Naive B cell (primary cell): ENCODE measurements around the gene RASL12. TPM values are rescaled to one million over a fixed set of nuclear protein-coding genes. Genes with fewer than 3 reads are reported as not detected.
"Not testable (repeated sequence)": the region's sequence is repeated elsewhere in the genome, so short reads cannot be mapped to it uniquely, and the experiment has no call there.

Experiments
- ATAC-seq, 2 donors: fragments of 150-1000 bp; cut with Tn5 transposase; 2 replicates each; pipeline ENCODE4 v1.10.0; 2021; ENCODE audit warnings: low read depth in 2 of 2, mild to moderate bottlenecking in 2 of 2, moderate library complexity in 2 of 2
- DNase-seq: peaks from one replicate; pipeline ENCODE4 v3.0.0; 2022
- H3K27ac Mint-ChIP-seq, 6 donors: one replicate each; pipeline ENCODE4 v1.8.0; 2020 to 2022; ENCODE audit warnings: mild to moderate bottlenecking in 6 of 6, mixed read lengths in 6 of 6, moderate library complexity in 5 of 6, inconsistent platforms in 2 of 6
- H3K27me3 Mint-ChIP-seq, 3 donors: one replicate each; pipeline ENCODE4 v1.8.0; 2021 to 2022; ENCODE audit warnings: mixed read lengths in 3 of 3, mild to moderate bottlenecking in 1 of 3
- H3K36me3 Mint-ChIP-seq, 2 donors: one replicate each; pipeline ENCODE4 v1.8.0; 2020 to 2022; ENCODE audit warnings: mixed read lengths in 2 of 2, inconsistent platforms in 1 of 2, mild to moderate bottlenecking in 1 of 2
- H3K4me1 Mint-ChIP-seq, 3 donors: one replicate each; pipeline ENCODE4 v1.8.0; 2020 to 2022; ENCODE audit warnings: mixed read lengths in 3 of 3, inconsistent platforms in 1 of 3, mild to moderate bottlenecking in 1 of 3, moderate library complexity in 1 of 3
- H3K4me3 Mint-ChIP-seq, 8 donors: one replicate each; pipeline ENCODE4 v1.8.0; 2020 to 2022; ENCODE audit warnings: mild to moderate bottlenecking in 8 of 8, mixed read lengths in 8 of 8, moderate library complexity in 8 of 8, inconsistent platforms in 2 of 8
- H3K9me3 Mint-ChIP-seq, 7 donors: one replicate each; pipeline ENCODE4 v1.8.0; 2020 to 2022; ENCODE audit warnings: mixed read lengths in 7 of 7, mild to moderate bottlenecking in 5 of 7, inconsistent platforms in 2 of 7, moderate library complexity in 1 of 7
- polyA plus RNA-seq, 6 donors: library from polyadenylated mRNA; unstranded; fragments of 300-500 nt; fragmentation: Illumina TruSeq; gene quantifications; one replicate each; pipeline ENCODE4 v1.2.3, GENCODE V29; 2021; ENCODE audit warnings: low read depth in 6 of 6

The RASL12 gene
- polyA plus RNA-seq, 6 donors from 2014 or later: not detected

GRCh38 chr15:65076486-65077290 is 8.9 kb upstream of the RASL12 start, which contains the start of gene KBTBD13:
TSS of gene KBTBD13 (plus strand) at chr15:65076746. CDS start at chr15:65076816, 70 bp downstream.
- no peaks in the 10 kb centered on the region for H3K36me3 Mint-ChIP-seq
- no peaks in the 10 kb centered on the region for H3K9me3 Mint-ChIP-seq
- H3K27me3 Mint-ChIP-seq: peaks cover 29 to 38% (median 36%) of the 10 kb centered on the region in 3 donors
- H3K4me1 Mint-ChIP-seq: peaks cover 9 to 11% (median 10%) of the 10 kb centered on the region in 3 donors
- no peak for DNase-seq
- no peak within 1 kb of the TSS for H3K27ac Mint-ChIP-seq
- ATAC-seq: no peak
- peak within 1 kb of the TSS in 2 of 8 donors; percentile 80 to 83 for H3K4me3 Mint-ChIP-seq

GRCh38 chr15:65075607-65076395 is 8.0 kb upstream of the RASL12 start:
- H3K27me3 Mint-ChIP-seq: peaks cover 22 to 29% (median 28%) of the 10 kb centered on the region in 3 donors
- not testable (repeated sequence) for H3K27ac Mint-ChIP-seq, H3K9me3 Mint-ChIP-seq, DNase-seq, H3K4me3 Mint-ChIP-seq, ATAC-seq, H3K36me3 Mint-ChIP-seq
- H3K4me1 Mint-ChIP-seq: peaks cover 9 to 11% (median 10%) of the 10 kb centered on the region in 3 donors

- ATAC-seq, DNase-seq, H3K9me3 Mint-ChIP-seq, H3K27ac Mint-ChIP-seq, H3K4me3 Mint-ChIP-seq, H3K36me3 Mint-ChIP-seq: not testable (repeated sequence)
- peaks cover 19 to 29% (median 28%) of the 10 kb centered on the region in 3 donors for H3K27me3 Mint-ChIP-seq
- H3K4me1 Mint-ChIP-seq: peaks cover 9 to 11% (median 10%) of the 10 kb centered on the region in 3 donors
Observed at GRCh38 chr15:65074946-65075345, 7.2 kb upstream of the RASL12 start.

- no peak for ATAC-seq
- Mint-ChIP-seq H3K27me3 (peaks cover 13 to 24% (median 20%) of the 10 kb centered on the region in 3 donors), H3K36me3 (no peaks in the 10 kb centered on the region), H3K27ac (no peak overlapping the region), H3K4me1 (peaks cover 1 to 9% (median 8%) of the 10 kb centered on the region in 3 donors), H3K4me3 (no peak overlapping the region), H3K9me3 (no peaks in the 10 kb centered on the region)
- DNase-seq: no peak
Observed at GRCh38 chr15:65072617-65073016, 4.8 kb upstream of the RASL12 start.

GRCh38 chr15:65072027-65072426 is 4.2 kb upstream of the RASL12 start:
- DNase-seq (no peak), ATAC-seq (no peak)
- Mint-ChIP-seq H3K9me3 (no peaks in the 10 kb centered on the region), H3K4me1 (peaks cover 0 to 13% (median 12%) of the 10 kb centered on the region in 3 donors), H3K36me3 (no peaks in the 10 kb centered on the region), H3K27ac (no peak overlapping the region), H3K4me3 (no peak overlapping the region), H3K27me3 (peaks cover 17 to 28% (median 24%) of the 10 kb centered on the region in 3 donors)

GRCh38 chr15:65071381-65071811 is 3.6 kb upstream of the RASL12 start:
- peaks cover 0 to 13% (median 13%) of the 10 kb centered on the region in 3 donors for H3K4me1 Mint-ChIP-seq
- ATAC-seq (no peak), DNase-seq (no peak)
- no peak overlapping the region for H3K4me3 Mint-ChIP-seq
- no peak overlapping the region for H3K27ac Mint-ChIP-seq
- no peaks in the 10 kb centered on the region for H3K9me3 Mint-ChIP-seq
- peaks cover 15 to 27% (median 25%) of the 10 kb centered on the region in 3 donors for H3K27me3 Mint-ChIP-seq
- no peaks in the 10 kb centered on the region for H3K36me3 Mint-ChIP-seq

- Mint-ChIP-seq H3K9me3 (no peaks in the 10 kb centered on the region), H3K27me3 (peaks cover 22 to 35% (median 34%) of the 10 kb centered on the region in 3 donors), H3K4me3 (no peak overlapping the region), H3K4me1 (peaks cover 0 to 10% (median 10%) of the 10 kb centered on the region in 3 donors), H3K36me3 (no peaks in the 10 kb centered on the region), H3K27ac (no peak overlapping the region)
- DNase-seq: no peak
- ATAC-seq: no peak
Observed at GRCh38 chr15:65069779-65070546, 2.2 kb upstream of the RASL12 start.

- no peak for DNase-seq
- no peak for ATAC-seq
- H3K27me3 Mint-ChIP-seq: peaks cover 22 to 35% (median 34%) of the 10 kb centered on the region in 3 donors
- no peaks in the 10 kb centered on the region for H3K9me3 Mint-ChIP-seq
- H3K4me1 Mint-ChIP-seq: peaks cover 0 to 10% (median 10%) of the 10 kb centered on the region in 3 donors
- H3K27ac Mint-ChIP-seq: no peak overlapping the region
- no peak overlapping the region for H3K4me3 Mint-ChIP-seq
- no peaks in the 10 kb centered on the region for H3K36me3 Mint-ChIP-seq
Observed at GRCh38 chr15:65069179-65069578, 1.4 kb upstream of the RASL12 start.

- ATAC-seq (no peak), DNase-seq (no peak)
- Mint-ChIP-seq H3K9me3 (no peaks in the 10 kb centered on the region), H3K27me3 (peaks cover 22 to 40% (median 34%) of the 10 kb centered on the region in 3 donors), H3K27ac (no peak overlapping the region), H3K4me1 (peaks cover 0 to 10% (median 10%) of the 10 kb centered on the region in 3 donors), H3K36me3 (no peaks in the 10 kb centered on the region), H3K4me3 (peak overlapping the region in 4 of 8 donors; percentile 56 to 73 (median 58))
Observed at GRCh38 chr15:65068403-65068788, 605 bp upstream of the RASL12 start.

- Mint-ChIP-seq H3K9me3 (no peaks in the 10 kb centered on the region), H3K27me3 (peaks cover 22 to 45% (median 34%) of the 10 kb centered on the region in 3 donors), H3K36me3 (no peaks in the 10 kb centered on the region), H3K4me3 (peak overlapping the region in 4 of 8 donors; percentile 1 to 75 (median 56)), H3K27ac (peak overlapping the region in 2 of 6 donors; percentile 26 to 76), H3K4me1 (peaks cover 0 to 10% (median 10%) of the 10 kb centered on the region in 3 donors)
- DNase-seq (no peak), ATAC-seq (no peak)
Observed at GRCh38 chr15:65067317-65067644, 510 bp downstream of the RASL12 start.

GRCh38 chr15:65066635-65067316 is 1.0 kb downstream of the RASL12 start:
- peaks cover 22 to 48% (median 34%) of the 10 kb centered on the region in 3 donors for H3K27me3 Mint-ChIP-seq
- no peak for DNase-seq
- no peaks in the 10 kb centered on the region for H3K36me3 Mint-ChIP-seq
- H3K9me3 Mint-ChIP-seq: no peaks in the 10 kb centered on the region
- peak overlapping the region in 2 of 6 donors; percentile 26 to 76 for H3K27ac Mint-ChIP-seq
- H3K4me1 Mint-ChIP-seq: peaks cover 0 to 10% (median 10%) of the 10 kb centered on the region in 3 donors
- H3K4me3 Mint-ChIP-seq: peak overlapping the region in 5 of 8 donors; percentile 1 to 75 (median 46)
- no peak for ATAC-seq

- Mint-ChIP-seq H3K4me3 (no peak overlapping the region), H3K4me1 (peaks cover 0 to 10% (median 10%) of the 10 kb centered on the region in 3 donors), H3K27ac (no peak overlapping the region), H3K9me3 (no peaks in the 10 kb centered on the region), H3K36me3 (no peaks in the 10 kb centered on the region), H3K27me3 (peaks cover 22 to 48% (median 34%) of the 10 kb centered on the region in 3 donors)
- DNase-seq (no peak), ATAC-seq (no peak)
Observed at GRCh38 chr15:65066001-65066634, 1.7 kb downstream of the RASL12 start.
